ENCODE measurements around the gene SLC26A9. TPM values are rescaled to one million over a fixed set of nuclear protein-coding genes. Genes with fewer than 3 reads are reported as not detected.

The SLC26A9 gene
- polyA plus RNA-seq, 1 of the 3 experiments (the other 2 are of a cell fraction), result not detected

GRCh38 chr1:205929496-205930194, 13.6 kb downstream of the SLC26A9 start:
- H2AFZ ChIP-seq (ENCODE audit: low read depth), result no peak overlapping the region
- 84% methylated on average over 14 of the region's 19 CpGs for WGBS (ENCODE audit: low lambda C conversion rate)
- ChIA-PET POLR2A (no interaction called here), CTCF (interaction anchor here (0.7 to 3.9 kb wide), 10 partner anchors 10 to 181 kb away, joined by 3 to 28 read pairs (median 4); no protein-coding TSS in a partner anchor)
- H3K4me3 ChIP-seq (ENCODE audit: low read depth in 2 of 2, low read length in 1 of 2), result no peak overlapping the region
- no peaks in the 10 kb centered on the region for H3K36me3 ChIP-seq (replicated peaks in 1 of 2; ENCODE audit: control insufficient read depth in 1 of 2, insufficient read depth in 2 of 2, low read length in 1 of 2)
- H3F3A ChIP-seq (replicated peaks; ENCODE audit: insufficient read depth), result no peaks in the 10 kb centered on the region
- TF ChIP-seq TCF12 (IDR thresholded peaks at IDR 0.05) (no peak), MAX (IDR thresholded peaks at IDR 0.05; ENCODE audit: low read depth) (no peak), GABPA (IDR thresholded peaks at IDR 0.05; ENCODE audit: low read depth) (no peak), REST (IDR thresholded peaks at IDR 0.05; ENCODE audit: low read depth, low read length) (no peak), ZBTB33 (IDR thresholded peaks at IDR 0.05; ENCODE audit: borderline replicate concordance, low read depth) (no peak), IRF3 (IDR thresholded peaks at IDR 0.05; ENCODE audit: low read depth, low read length) (no peak)
- no peak overlapping the region for H3K9ac ChIP-seq
- H4K20me1 ChIP-seq (ENCODE audit: insufficient read depth), result no peaks in the 10 kb centered on the region
- no peak overlapping the region for H3K4me2 ChIP-seq
- no peak for DNase-seq
- 0 out of 2 replicates have a peak, but pooled peaks cover 7% of the 10 kb centered on the region for H3K27me3 ChIP-seq (ENCODE audit: insufficient read depth)
- no peaks in the 10 kb centered on the region for H3K9me3 ChIP-seq
- peaks cover 0 to 11% of the 10 kb centered on the region in 2 experiments; a peak in 2 of 4 replicates for H3K4me1 ChIP-seq (ENCODE audit: control insufficient read depth in 1 of 2, insufficient read depth in 2 of 2, low read depth in 1 of 2, low read length in 1 of 2)
- no peaks in the 10 kb centered on the region for H3K9me2 ChIP-seq
- no peaks in the 10 kb centered on the region for H3K79me2 ChIP-seq (ENCODE audit: insufficient read depth)
- no peak overlapping the region for H3K27ac ChIP-seq (ENCODE audit: low read depth in 2 of 2, low read length in 1 of 2)

GRCh38 chr1:205928317-205928716, 14.9 kb downstream of the SLC26A9 start:
- Histone ChIP-seq H3K9ac (no peak overlapping the region), H3F3A (replicated peaks; ENCODE audit: insufficient read depth) (no peaks in the 10 kb centered on the region), H4K20me1 (ENCODE audit: insufficient read depth) (no peaks in the 10 kb centered on the region), H2AFZ (ENCODE audit: low read depth) (no peak overlapping the region), H3K4me1 (ENCODE audit: control insufficient read depth in 1 of 2, insufficient read depth in 2 of 2, low read depth in 1 of 2, low read length in 1 of 2) (peaks cover 0 to 3% of the 10 kb centered on the region in 2 experiments; a peak in 1 of 4 replicates), H3K27me3 (ENCODE audit: insufficient read depth) (0 out of 2 replicates have a peak, but pooled peaks cover 7% of the 10 kb centered on the region), H3K4me2 (no peak overlapping the region), H3K9me3 (no peaks in the 10 kb centered on the region), H3K9me2 (no peaks in the 10 kb centered on the region), H3K4me3 (ENCODE audit: low read depth in 2 of 2, low read length in 1 of 2) (no peak overlapping the region), H3K36me3 (replicated peaks in 1 of 2; ENCODE audit: control insufficient read depth in 1 of 2, insufficient read depth in 2 of 2, low read length in 1 of 2) (no peaks in the 10 kb centered on the region), H3K27ac (ENCODE audit: low read depth in 2 of 2, low read length in 1 of 2) (no peak overlapping the region), H3K79me2 (ENCODE audit: insufficient read depth) (no peaks in the 10 kb centered on the region)
- ChIA-PET POLR2A (no interaction called here), CTCF (interaction anchor here (1.1 to 3.9 kb wide), 3 partner anchors 10 to 102 kb away, joined by 3 to 28 read pairs (median 16); no protein-coding TSS in a partner anchor)
- no peak for DNase-seq
- WGBS (ENCODE audit: low lambda C conversion rate), result 64% methylated on average over 4 of the region's 5 CpGs
- no peak for TF ChIP-seq JUND (IDR thresholded peaks at IDR 0.05)
- no peak for TF ChIP-seq CHD2 (IDR thresholded peaks at IDR 0.05; ENCODE audit: low read length, partially characterized antibody)
- TF ChIP-seq USF2 (IDR thresholded peaks at IDR 0.05; ENCODE audit: borderline replicate concordance, low read depth, low read length), result no peak
- TF ChIP-seq FOXM1 (IDR thresholded peaks at IDR 0.05; ENCODE audit: low read depth), result no peak
- TF ChIP-seq FOSL2 (IDR thresholded peaks at IDR 0.05; ENCODE audit: borderline replicate concordance, low read depth), result no peak
- TF ChIP-seq EZH2phosphoT487 (IDR thresholded peaks at IDR 0.05; ENCODE audit: borderline replicate concordance, low read depth), result no peak
- no peak for TF ChIP-seq MAX (IDR thresholded peaks at IDR 0.05; ENCODE audit: low read depth)
- no peak for TF ChIP-seq NRF1 (IDR thresholded peaks at IDR 0.05; ENCODE audit: low read depth, low read length)
- no peak for TF ChIP-seq TCF12 (IDR thresholded peaks at IDR 0.05)
- no peak for TF ChIP-seq GATA2 (CRISPR knock-in tag; IDR thresholded peaks at IDR 0.05)
- no peak for TF ChIP-seq USF1 (IDR thresholded peaks at IDR 0.05; ENCODE audit: borderline replicate concordance, low read depth)
